HUES6 (cell line): ENCODE measurements around the gene NRDC.

Experiments used
- H3K27ac ChIP-seq: 2 replicates; pipeline ENCODE4 v1.7.0; 2013; ENCODE audit warnings: low read depth, mild to moderate bottlenecking, low read length, inconsistent platforms
- H3K27me3 ChIP-seq: 2 replicates; pipeline ENCODE4 v1.6.1; 2013; ENCODE audit warnings: low read length; ENCODE audit not compliant: control insufficient read depth, insufficient read depth
- H3K36me3 ChIP-seq: 2 replicates; pipeline ENCODE4 v1.6.1; 2013; ENCODE audit warnings: low read length; ENCODE audit not compliant: control insufficient read depth, insufficient read depth
- H3K4me1 ChIP-seq: 2 replicates; pipeline ENCODE4 v1.6.1; 2013; ENCODE audit warnings: low read length; ENCODE audit not compliant: control insufficient read depth, insufficient read depth
- H3K4me3 ChIP-seq: 2 replicates; pipeline ENCODE4 v1.5.1; 2013; ENCODE audit warnings: low read depth, low read length
- H3K9ac ChIP-seq: one replicate; pipeline ENCODE4 v1.6.1; 2013; ENCODE audit warnings: mild to moderate bottlenecking, low read length
- H3K9me3 ChIP-seq: 2 replicates; pipeline ENCODE4 v1.6.1; 2013; ENCODE audit warnings: low read depth, low read length; ENCODE audit not compliant: control insufficient read depth, insufficient read depth

The NRDC gene

DNA sequence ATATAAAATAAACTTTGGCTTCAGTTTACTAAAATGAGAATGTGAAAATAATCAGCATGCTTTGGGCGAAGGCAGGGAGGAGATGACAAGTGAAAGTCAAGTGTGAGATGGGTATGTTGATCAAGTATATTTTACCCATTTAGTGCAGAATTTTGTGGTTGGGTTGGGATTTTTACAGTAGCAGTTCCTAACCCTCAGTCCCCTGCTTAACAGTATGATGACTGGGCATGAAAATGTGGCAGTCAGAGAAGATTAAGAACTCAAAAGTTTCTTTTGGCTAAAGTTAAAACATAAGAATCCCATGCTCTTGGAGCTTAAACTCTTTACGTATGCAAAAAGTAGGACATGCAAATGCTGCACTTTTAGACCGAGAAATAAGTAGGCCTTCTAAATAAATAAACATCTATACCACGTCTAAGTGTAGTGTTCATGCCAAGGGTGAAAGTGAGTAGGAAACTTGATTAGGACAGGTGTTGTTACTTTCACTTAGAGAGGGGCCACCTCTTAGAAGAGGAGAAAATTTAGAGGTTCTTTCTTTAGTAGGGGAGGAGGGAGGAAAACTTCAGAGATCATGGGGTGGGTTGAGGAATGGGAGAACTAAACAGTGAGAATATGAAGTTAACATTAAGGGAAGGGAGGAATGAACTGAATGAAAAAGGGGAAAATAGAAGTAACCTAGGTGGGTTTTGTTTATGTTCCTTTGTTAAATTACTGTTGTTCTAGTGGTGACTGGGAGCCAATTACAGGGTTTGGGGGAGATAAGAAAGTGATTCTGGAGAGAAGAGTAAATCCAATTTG is 133.8 kb downstream of the NRDC start:
- peaks cover 14% of the 10 kb centered on the region for H3K4me1 ChIP-seq
- no peak overlapping the region for H3K27ac ChIP-seq

DNA sequence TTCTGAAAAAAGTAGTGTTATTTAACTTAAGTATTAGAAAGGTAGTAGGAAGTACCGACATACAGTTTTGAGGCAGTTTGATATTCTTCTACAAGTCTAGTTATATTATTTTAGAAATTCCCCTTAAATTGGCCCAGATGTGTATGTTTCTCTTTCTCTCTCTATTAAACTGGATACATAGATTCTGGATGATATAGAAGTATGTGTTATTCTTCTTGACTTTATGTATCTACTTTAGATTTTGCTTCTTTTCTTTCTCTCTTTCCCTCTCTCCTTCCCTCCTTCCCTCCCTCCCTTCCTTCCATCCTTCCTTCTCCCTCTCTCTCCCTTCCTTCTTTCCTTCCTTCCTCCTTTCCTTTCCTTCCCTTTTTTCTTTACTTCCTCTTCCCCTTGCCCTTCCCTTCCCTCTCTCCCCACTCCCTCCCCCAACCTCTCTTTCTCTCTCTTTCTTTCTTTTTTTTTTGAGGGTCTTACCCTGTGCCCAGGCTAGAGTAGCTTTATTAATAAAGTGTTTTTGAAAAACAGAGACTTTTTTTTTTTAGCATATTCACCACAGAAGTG is 137.3 kb downstream of the NRDC start:
- Histone ChIP-seq H3K27ac (no peak overlapping the region), H3K9me3 (no peaks in the 10 kb centered on the region), H3K4me3 (no peak overlapping the region), H3K4me1 (peaks cover 20% of the 10 kb centered on the region), H3K36me3 (no peaks in the 10 kb centered on the region), H3K27me3 (no peaks in the 10 kb centered on the region), H3K9ac (no peak overlapping the region)

More for the DNA sequence above, 133.8 kb downstream of the NRDC start:
- no peaks in the 10 kb centered on the region for H3K9me3 ChIP-seq
- H3K9ac ChIP-seq = no peak overlapping the region
- H3K4me3 ChIP-seq = no peak overlapping the region
- H3K36me3 ChIP-seq = peaks cover 6% of the 10 kb centered on the region
- H3K27me3 ChIP-seq = no peaks in the 10 kb centered on the region

GRCh38 chr1:51740652-51741051 is 137.9 kb downstream of the NRDC start:
- Histone ChIP-seq H3K4me1 (peaks cover 20% of the 10 kb centered on the region), H3K4me3 (no peak overlapping the region), H3K36me3 (no peaks in the 10 kb centered on the region), H3K27ac (no peak overlapping the region), H3K9me3 (no peaks in the 10 kb centered on the region), H3K27me3 (no peaks in the 10 kb centered on the region), H3K9ac (no peak overlapping the region)
